GM18870 (cell line): ENCODE results near the gene GRK5.
A peak's percentile ranks its signal among the peaks of the same experiment; 100 is the strongest.

Experiments used
- ATAC-seq: cut with Tn5 transposase; IDR thresholded peaks from one replicate; pipeline ENCODE4 v1.9.1; 2021; ENCODE audit warnings: moderate library complexity; ENCODE audit not compliant: unreplicated experiment

Gene GRK5

GRCh38 chr10:119469325-119469707 lies 261.9 kb downstream of the GRK5 start:
- no peak for ATAC-seq

- no peak for ATAC-seq
Observed at GRCh38 chr10:119469846-119470245, 262.5 kb downstream of the GRK5 start.

- no peak for ATAC-seq
Observed at GRCh38 chr10:119470920-119471702, 263.7 kb downstream of the GRK5 start.

- no peak for ATAC-seq
Observed at GRCh38 chr10:119473771-119474170, 266.4 kb downstream of the GRK5 start.

GRCh38 chr10:119474606-119475005 lies 267.2 kb downstream of the GRK5 start:
- no peak for ATAC-seq

- peak; percentile 42 for ATAC-seq
Observed at GRCh38 chr10:119477444-119477843, 270.1 kb downstream of the GRK5 start.

GRCh38 chr10:119478111-119478802 lies 270.9 kb downstream of the GRK5 start:
- peak; percentile 84 for ATAC-seq

- ATAC-seq: no peak
Observed at GRCh38 chr10:119478811-119479341, 271.5 kb downstream of the GRK5 start.

GRCh38 chr10:119479532-119479931 lies 272.2 kb downstream of the GRK5 start:
- no peak for ATAC-seq

GRCh38 chr10:119480667-119481066 lies 273.3 kb downstream of the GRK5 start:
- no peak for ATAC-seq

- ATAC-seq: no peak
Observed at GRCh38 chr10:119481781-119482426, 274.5 kb downstream of the GRK5 start.

GRCh38 chr10:119483001-119483400 lies 275.6 kb downstream of the GRK5 start:
- ATAC-seq: no peak

- no peak for ATAC-seq
Observed at GRCh38 chr10:119483839-119484238, 276.5 kb downstream of the GRK5 start.

GRCh38 chr10:119488675-119489074 lies 281.3 kb downstream of the GRK5 start:
- no peak for ATAC-seq

- ATAC-seq: no peak
Observed at GRCh38 chr10:119489991-119490326, 282.6 kb downstream of the GRK5 start.

GRCh38 chr10:119491966-119492757 lies 284.8 kb downstream of the GRK5 start:
- ATAC-seq: no peak

GRCh38 chr10:119493155-119493554 lies 285.8 kb downstream of the GRK5 start:
- ATAC-seq: no peak

- no peak for ATAC-seq
Observed at GRCh38 chr10:119494236-119495020, 287.1 kb downstream of the GRK5 start.

GRCh38 chr10:119495021-119495505 lies 287.7 kb downstream of the GRK5 start:
- no peak for ATAC-seq

- no peak for ATAC-seq
Observed at GRCh38 chr10:119495545-119495944, 288.2 kb downstream of the GRK5 start.
